Measurements from ENCODE around the gene CUTC.

CUTC gene

DNA sequence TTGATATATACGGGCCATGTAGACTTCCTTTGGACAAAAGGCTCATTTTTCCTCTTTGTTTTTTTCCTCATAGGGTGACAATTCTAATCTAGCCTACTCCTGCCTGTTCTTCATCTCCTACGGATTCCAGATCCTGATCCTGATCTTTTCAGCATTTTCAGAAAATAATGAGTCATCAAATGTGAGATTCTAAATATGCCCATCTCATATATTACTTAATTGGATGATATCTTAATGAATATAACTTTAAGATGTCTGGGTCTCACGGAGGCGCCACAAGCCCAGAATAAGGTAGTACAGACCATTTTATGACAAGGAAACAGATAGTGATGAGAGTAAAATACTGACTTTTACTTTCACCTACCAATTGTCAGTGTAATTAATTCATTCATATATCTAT, 61.8 kb downstream of the CUTC start:
- TF ChIP-seq, protein P1, sequence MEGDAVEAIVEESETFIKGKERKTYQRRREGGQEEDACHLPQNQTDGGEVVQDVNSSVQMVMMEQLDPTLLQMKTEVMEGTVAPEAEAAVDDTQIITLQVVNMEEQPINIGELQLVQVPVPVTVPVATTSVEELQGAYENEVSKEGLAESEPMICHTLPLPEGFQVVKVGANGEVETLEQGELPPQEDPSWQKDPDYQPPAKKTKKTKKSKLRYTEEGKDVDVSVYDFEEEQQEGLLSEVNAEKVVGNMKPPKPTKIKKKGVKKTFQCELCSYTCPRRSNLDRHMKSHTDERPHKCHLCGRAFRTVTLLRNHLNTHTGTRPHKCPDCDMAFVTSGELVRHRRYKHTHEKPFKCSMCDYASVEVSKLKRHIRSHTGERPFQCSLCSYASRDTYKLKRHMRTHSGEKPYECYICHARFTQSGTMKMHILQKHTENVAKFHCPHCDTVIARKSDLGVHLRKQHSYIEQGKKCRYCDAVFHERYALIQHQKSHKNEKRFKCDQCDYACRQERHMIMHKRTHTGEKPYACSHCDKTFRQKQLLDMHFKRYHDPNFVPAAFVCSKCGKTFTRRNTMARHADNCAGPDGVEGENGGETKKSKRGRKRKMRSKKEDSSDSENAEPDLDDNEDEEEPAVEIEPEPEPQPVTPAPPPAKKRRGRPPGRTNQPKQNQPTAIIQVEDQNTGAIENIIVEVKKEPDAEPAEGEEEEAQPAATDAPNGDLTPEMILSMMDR (conservative IDR thresholded peaks at IDR 0.05; ENCODE audit: low read depth), result no peak
- ChIA-PET POLR2A (ENCODE audit: low non-redundant PET) (no interaction called here), CTCF (no interaction called here)
- DNase-seq (ENCODE audit: low spot score), result no peak
- H3K27ac ChIP-seq, result no peak overlapping the region

DNA sequence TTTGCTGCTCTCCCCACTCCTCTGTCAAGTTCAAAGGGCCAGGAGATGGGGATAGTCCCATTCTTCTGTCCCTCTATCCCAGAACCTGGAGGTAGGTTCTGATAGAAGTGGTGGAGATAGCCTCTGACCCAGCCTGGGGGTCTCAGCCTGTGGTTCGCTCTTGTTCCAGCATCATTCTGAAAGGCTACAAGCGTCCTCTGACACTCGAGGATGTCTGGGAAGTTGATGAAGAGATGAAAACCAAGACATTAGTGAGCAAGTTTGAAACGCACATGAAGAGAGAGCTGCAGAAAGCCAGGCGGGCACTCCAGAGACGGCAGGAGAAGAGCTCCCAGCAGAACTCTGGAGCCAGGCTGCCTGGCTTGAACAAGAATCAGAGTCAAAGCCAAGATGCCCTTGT, 64.9 kb downstream of the CUTC start:
- ChIA-PET CTCF (no interaction called here), POLR2A (ENCODE audit: low non-redundant PET) (no interaction called here)
- TF ChIP-seq, protein P1 (conservative IDR thresholded peaks at IDR 0.05; ENCODE audit: low read depth), result no peak
- DNase-seq (ENCODE audit: low spot score), result no peak
- no peak overlapping the region for H3K27ac ChIP-seq

DNA sequence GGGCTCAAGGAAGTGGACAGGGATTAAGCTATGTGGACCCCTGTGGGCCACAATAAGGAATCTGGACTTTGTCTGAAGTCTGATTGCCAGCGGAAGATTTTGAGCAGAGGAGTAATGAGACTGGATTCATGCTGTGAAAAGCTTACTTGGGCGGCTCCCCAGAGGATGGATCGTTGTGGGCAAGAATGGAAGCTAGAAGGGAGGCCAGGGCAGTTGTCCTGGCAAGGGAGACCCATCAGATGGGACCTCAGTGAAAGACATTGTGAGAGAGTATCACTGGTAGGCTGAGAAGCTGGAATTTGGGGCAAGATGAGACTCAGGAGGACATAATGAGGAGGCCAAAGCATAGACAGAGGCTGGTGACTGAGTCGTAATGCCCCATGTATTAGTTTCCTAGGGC, 66.0 kb downstream of the CUTC start:
- CTCF ChIA-PET, result no interaction called here

DNA sequence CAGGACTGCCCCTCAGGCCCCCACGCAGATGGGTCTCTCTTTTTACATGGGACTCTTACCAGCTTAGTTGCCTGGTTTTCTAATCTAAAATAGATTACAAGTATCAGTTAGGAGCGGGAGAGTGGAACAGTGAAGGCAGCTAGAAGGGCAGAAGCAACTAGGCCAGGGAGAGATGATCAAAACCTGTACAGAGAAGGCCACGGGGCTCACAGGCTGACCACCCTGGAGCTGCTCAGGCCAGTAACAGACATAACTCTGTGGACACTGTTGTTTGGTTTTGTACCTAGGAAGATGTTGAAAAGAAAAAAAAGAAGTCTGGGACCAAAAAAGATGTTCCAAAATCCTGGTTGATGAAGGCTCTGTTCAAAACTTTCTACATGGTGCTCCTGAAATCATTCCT, 66.9 kb downstream of the CUTC start:
- no peak overlapping the region for H3K27ac ChIP-seq
- no peak for DNase-seq (ENCODE audit: low spot score)
- TF ChIP-seq, protein P1 (conservative IDR thresholded peaks at IDR 0.05; ENCODE audit: low read depth), result no peak
- ChIA-PET CTCF (no interaction called here), POLR2A (ENCODE audit: low non-redundant PET) (no interaction called here)

More for the DNA sequence above, 66.0 kb downstream of the CUTC start:
- no peak for DNase-seq (ENCODE audit: low spot score)
- TF ChIP-seq, protein P1 (conservative IDR thresholded peaks at IDR 0.05; ENCODE audit: low read depth), result no peak
- no peak overlapping the region for H3K27ac ChIP-seq
- POLR2A ChIA-PET (ENCODE audit: low non-redundant PET), result no interaction called here

DNA sequence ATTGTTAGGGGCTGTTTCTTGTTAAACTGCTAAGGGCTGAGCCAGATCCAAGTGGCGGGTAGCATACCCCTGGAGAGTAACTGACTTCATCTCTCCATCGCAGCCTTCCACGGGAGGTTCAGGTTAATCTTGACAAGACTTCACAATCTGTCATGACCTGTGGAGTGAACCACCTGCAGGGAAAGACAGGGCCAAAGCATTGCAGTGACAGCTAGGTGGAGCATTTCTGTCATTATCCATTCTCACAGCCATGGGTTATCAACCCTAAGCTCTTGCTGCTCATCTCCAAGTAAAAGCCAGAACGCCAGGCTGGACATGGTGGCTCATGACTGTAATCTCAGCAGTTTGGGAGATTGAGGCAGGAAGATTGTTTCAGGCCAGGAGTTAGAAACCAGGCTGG, 67.6 kb downstream of the CUTC start:
- no peak for DNase-seq (ENCODE audit: low spot score)
- POLR2A ChIA-PET (ENCODE audit: low non-redundant PET), result interaction anchor here (0.6 kb wide), 1 partner anchor 275 kb away, joined by 3 read pairs; no protein-coding TSS in a partner anchor

DNA sequence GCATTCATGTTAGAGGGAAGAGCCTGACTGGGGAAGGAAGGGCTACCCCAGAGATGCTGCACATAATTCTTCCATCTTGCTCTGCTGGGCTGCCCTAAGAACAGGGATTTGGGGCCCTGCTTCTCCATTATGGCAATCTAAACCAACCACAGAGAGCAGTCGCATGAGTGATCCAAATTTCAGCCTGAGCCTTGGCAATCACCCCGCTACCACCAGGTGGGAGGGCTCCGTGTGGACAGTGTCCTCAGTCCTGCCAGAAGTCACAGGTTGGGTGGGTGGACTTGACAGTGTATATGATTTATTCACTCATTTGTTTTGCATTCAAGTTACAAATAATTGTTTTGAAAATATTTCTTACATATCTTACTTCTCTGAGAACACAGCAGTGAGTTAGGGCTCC, 72.4 kb downstream of the CUTC start:
- CTCF ChIA-PET, result no interaction called here
- POLR2A ChIA-PET (ENCODE audit: low non-redundant PET), result no interaction called here
- H3K27ac ChIP-seq, result no peak overlapping the region
- no peak for DNase-seq (ENCODE audit: low spot score)
- TF ChIP-seq, protein P1 (conservative IDR thresholded peaks at IDR 0.05; ENCODE audit: low read depth), result no peak

More for the DNA sequence above, 67.6 kb downstream of the CUTC start:
- no peak overlapping the region for H3K27ac ChIP-seq
- TF ChIP-seq, protein P1 (conservative IDR thresholded peaks at IDR 0.05; ENCODE audit: low read depth), result no peak
- CTCF ChIA-PET, result interaction anchor here (0.6 kb wide), 2 partner anchors 66 to 188 kb away, joined by 3 to 4 read pairs; no protein-coding TSS in a partner anchor

DNA sequence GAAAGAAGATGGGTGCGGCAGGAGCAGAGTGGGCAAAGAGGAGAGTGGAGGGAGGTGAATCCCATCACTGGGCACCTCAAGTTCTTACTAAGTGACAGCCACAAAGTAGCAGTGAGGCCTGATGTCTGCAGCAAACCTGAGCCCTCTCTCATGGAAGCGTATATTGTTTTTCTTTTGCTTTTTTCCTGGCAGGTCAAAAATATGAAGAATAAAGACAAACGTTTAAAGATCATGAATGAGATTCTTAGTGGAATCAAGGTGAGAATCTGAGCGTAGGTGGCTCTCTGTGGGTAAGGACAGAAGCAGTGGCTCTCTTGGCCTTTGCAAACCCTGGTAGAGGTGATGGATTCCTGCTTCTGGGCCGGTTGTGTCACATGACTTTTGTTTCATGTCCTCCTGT, 73.2 kb downstream of the CUTC start:
- DNase-seq (ENCODE audit: low spot score), result no peak
- ChIA-PET CTCF (interaction anchor here (0.5 kb wide), 1 partner anchor 97 kb away, joined by 4 read pairs; no protein-coding TSS in a partner anchor), POLR2A (ENCODE audit: low non-redundant PET) (no interaction called here)
- TF ChIP-seq, protein P1 (conservative IDR thresholded peaks at IDR 0.05; ENCODE audit: low read depth), result no peak
- no peak overlapping the region for H3K27ac ChIP-seq
